ENCODE results near the gene ZNF574.
A peak's percentile ranks its signal among the peaks of the same experiment; 100 is the strongest.
"Not testable (repeated sequence)": the region's sequence is repeated elsewhere in the genome, so short reads cannot be mapped to it uniquely, and the experiment has no call there.

Gene ZNF574, protein sequence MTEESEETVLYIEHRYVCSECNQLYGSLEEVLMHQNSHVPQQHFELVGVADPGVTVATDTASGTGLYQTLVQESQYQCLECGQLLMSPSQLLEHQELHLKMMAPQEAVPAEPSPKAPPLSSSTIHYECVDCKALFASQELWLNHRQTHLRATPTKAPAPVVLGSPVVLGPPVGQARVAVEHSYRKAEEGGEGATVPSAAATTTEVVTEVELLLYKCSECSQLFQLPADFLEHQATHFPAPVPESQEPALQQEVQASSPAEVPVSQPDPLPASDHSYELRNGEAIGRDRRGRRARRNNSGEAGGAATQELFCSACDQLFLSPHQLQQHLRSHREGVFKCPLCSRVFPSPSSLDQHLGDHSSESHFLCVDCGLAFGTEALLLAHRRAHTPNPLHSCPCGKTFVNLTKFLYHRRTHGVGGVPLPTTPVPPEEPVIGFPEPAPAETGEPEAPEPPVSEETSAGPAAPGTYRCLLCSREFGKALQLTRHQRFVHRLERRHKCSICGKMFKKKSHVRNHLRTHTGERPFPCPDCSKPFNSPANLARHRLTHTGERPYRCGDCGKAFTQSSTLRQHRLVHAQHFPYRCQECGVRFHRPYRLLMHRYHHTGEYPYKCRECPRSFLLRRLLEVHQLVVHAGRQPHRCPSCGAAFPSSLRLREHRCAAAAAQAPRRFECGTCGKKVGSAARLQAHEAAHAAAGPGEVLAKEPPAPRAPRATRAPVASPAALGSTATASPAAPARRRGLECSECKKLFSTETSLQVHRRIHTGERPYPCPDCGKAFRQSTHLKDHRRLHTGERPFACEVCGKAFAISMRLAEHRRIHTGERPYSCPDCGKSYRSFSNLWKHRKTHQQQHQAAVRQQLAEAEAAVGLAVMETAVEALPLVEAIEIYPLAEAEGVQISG

DNA sequence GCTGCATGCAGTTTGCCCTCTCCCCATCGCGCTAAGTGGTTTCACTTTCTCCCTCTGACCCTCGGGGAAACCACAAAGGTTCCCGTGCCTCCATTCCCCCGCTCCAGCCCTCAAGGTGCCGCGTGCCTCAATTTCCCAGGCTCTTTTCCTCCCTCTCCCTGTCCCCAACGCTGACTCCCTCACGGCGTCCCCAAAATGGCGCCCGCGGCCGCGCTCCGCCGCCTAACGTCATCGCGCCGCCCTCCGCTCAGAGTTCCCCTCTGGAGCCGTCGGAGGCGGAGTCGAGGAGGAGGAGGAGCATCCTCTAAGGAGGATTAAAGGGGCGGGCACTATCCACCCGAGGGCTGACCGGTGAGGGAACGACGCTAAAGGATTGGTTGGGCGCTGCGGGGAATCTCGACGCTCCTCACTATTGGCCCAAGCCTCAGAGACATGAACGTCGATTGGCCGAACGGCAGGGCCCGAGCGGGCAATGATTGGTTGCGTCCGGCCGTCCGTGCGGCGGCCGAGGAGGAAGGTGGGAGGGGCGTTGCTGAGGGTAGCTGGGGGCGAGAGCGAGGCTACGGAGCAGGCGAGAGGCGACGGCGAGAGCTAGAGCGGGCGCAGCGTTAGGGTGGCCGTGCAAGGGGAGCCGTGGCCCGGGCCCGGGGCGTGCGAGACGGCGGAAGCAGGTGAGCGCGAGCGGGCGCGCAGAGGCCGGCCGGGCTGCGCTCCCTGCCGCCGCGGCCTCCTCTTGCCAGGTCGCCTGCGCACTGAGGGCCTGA is at the start of gene ZNF574:
Gene ZNF574, plus strand, starts transcription at position 551 of the 764 bp plus-strand sequence. CDS start 2,441 bp downstream, outside the sequence.
- peak; percentile 99 for DNase-seq (ENCODE audit: low read depth)

DNA sequence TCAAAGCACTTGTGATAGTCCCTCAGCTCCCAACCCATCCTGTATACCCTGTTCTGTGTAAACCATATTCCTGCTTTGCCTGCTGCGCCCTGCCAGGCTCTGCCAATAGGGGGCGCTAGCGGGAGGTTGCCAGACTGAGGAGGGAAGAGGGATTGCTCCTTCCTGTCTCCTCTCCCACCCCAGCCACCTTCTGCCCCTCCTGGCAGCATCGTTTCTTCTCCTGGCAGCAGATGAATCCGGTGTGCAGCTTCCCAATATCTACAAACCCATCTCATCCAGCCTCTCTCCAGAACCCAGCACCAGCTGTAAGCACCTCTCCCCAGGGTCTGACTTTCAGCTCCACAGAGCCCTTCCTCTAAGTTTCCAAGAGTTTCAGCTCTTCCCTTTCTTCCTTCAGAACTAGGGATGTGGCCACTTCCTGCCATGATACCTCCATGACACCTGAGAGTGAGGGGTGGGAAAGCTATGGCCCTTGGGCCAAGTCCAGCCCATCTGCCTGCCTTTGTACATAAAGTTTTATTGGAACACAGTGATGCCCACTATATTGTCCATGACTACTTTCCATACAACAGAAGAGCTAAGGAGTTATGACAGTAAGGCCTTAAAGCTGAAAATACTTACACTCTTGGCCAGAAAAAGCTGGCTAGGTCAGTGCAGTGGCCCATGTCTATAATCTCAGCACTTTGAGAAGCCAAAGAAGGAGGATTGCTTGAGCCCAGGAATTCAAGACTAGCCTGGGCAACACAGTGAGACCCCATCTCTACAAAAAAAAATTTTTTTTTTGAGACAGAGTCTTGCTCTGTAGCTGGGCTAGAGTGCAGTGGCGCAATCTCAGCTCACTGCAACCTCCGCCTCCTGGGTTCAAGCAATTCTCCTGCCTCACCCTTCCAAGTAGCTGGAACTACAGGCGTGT is 47.4 kb upstream of the ZNF574 start:
- DNase-seq (ENCODE audit: low read depth) = no peak

DNA sequence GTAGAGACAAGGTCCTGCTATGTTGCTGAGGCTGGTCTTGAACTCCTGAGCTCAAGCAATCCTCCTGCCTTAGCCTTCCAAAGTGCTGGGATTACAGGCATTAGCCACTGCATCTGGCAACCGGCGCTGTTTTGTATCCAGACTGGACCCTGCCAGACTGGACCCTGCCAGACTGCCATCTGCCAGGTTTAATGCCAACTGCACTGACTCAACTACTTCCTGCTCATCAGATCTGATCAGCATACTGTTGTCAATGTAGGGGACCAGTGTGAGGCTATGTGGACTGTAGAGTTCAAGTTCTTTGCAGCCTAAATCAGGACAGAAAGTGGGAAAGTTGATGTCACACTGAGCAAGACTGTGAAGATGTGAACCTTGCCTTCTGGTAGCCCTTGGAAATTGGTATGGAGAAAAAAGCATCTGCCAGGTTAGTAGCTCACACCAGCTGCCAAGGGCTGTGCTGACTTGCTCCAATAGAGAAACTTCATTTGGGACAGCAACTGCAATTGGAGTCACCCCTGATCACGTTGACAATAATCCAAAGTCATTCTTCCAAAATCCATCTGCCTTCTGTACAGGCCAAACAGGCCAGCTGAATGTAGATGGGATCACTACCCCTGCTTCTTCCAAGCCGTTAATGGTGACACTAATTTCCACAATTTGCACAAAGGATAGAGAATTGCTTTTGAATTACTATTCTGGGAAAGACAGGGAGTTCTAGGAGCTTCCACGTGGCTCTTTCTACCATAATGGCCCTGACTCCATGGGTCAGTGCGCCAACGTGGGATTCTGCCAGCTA is 45.1 kb upstream of the ZNF574 start:
- DNase-seq (ENCODE audit: low read depth) = no peak

DNA sequence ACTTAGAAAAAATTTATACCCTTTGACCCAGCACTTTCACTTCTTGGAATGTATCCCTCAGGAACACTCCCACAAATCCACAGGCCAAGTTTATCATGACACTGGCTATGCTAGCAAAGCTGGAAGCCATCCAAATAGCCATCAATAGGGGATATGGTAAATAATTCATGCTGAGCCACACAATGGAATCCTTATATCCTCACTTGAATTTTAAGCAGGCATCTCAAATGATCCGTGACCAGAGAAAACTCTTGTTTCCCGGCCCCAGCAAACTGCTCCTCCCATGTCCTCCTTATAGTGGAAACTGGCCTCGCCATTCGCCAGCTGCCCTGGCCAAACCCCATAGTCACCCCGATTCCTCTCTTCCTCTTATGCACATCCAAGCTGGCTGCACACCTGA is 43.5 kb upstream of the ZNF574 start:
- DNase-seq (ENCODE audit: low read depth) = no peak

DNA sequence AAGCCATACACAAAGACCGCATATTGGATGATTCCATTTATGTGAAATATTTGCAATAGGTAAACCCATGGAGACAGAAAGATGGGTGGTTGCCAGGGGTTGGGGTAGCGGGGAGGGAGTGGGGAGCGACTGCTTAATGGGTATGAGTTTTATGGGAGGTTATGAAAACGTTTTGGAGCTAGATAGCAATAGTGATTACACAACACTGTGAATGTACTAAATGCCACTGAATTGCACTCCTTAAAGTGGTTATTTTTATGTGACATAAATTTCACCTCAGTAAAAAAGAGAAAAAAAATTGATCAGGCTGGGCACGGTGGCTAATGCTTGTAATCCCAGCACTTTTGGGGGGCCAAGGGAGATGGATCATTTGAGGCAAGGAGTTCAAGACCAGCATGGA is 42.6 kb upstream of the ZNF574 start:
- no peak for DNase-seq (ENCODE audit: low read depth)

DNA sequence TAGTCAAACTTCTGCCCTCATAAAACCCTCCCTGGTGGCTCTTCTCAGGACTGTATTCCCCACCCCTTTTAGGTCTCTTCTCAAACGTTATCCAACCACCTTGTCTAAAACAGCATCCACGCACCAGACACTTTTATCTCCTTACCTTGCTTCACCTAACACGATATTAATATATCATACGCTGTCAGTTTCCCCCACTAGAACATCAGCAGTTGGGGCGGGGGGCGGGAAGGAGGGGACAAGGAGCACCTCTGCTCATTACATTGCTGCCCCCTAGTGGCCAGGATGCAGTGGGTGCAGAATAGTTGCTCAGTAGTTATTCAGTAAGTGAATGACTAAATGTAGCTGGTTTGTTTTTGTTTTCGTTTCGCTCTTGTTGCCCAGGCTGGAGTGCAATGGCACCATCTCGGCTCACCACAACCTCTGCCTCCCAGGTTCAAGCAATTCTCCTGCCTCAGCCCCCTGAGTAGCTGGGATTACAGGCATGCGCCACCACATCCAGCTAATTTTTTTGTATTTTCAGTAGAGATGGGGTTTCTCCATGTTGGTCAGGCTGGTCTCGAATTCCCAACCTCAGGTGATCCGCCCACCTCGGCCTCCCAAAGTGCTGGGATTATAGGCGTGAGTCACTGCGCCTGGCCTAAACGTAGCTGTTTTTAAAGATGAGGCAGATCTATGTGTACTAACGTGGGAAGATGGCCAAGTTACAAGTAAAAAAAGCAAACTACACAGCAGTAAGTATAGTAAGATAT is 41.1 kb upstream of the ZNF574 start:
- DNase-seq (ENCODE audit: low read depth) = peak; percentile 39

DNA sequence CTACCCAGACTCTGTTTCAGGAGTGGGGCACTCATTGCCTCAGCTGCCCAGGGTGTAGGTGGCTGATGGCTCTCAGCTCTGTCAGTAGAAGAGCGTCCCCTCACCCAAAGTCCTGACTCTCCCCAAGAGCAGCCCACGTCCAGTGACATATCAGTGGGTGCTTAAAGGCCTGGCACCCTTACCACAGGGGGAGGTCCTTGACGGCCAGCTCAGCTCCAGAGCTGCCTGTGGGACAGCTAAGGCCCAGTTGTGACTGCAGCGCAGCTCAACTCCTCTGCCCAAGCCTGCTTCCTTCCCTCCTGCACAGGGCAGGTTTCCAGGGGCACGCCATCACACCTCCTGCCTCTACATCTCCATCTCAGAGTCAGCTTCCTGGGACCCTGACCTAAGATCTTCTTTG is 38.3 kb upstream of the ZNF574 start:
- DNase-seq (ENCODE audit: low read depth) = no peak

DNA sequence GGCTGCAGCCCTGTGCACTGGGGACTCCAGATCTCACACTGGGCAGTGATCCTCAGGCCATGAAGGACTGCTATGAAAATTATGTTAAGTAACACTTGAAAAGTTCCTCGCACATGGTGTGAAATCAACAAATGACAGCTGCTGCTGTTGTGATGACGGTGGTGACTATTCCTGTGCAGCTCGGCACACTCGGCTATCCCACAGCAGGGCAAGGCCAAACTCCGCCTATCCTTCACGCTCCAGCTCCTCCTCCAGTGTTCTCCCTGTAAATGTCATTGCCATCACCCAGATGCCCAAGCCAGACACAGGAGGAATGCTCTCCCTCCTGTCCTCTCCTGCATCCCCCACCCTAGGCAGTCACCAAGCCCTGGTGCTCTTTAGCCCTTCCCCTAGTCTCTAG is 37.3 kb upstream of the ZNF574 start:
- no peak for DNase-seq (ENCODE audit: low read depth)

DNA sequence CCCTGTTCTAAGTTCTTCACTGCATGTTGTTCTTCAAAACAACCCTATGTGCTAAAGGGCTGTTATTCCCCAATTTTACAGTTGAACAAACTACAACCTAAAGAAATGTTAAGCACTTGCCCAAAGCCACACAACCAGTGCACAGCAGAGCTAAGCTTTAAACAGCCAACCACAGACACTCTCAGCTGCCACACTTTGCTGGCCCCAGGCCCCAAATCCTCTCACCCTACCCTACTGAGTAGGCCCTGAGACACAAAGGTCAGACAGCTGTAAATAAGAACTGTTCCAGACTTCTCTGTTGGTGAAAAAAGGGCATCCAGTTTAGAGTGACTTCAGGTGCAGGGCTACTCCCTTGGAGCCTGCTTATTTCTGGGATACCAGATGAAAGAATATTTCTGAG is 35.9 kb upstream of the ZNF574 start:
- no peak for DNase-seq (ENCODE audit: low read depth)

DNA sequence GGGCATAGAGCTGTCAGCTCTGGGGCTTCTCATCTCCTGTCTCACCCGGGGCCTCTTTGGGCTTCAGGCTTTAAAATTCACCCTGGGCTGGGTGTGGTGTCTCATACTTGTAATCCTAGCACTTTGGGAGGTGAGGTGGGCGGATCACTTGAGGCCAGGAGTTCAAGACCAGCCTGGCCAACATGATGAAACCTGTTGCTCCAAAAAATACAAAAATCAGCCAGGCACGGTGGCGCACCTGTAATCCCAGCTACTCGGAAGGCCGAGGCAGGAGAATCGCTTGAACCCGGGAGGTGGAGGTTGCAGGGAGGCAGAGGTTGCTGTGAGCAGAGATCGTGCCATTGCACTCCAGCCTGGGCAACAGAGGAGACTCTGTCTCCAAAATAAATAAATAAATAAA is 35.5 kb upstream of the ZNF574 start:
- DNase-seq (ENCODE audit: low read depth) = not testable (repeated sequence)

DNA sequence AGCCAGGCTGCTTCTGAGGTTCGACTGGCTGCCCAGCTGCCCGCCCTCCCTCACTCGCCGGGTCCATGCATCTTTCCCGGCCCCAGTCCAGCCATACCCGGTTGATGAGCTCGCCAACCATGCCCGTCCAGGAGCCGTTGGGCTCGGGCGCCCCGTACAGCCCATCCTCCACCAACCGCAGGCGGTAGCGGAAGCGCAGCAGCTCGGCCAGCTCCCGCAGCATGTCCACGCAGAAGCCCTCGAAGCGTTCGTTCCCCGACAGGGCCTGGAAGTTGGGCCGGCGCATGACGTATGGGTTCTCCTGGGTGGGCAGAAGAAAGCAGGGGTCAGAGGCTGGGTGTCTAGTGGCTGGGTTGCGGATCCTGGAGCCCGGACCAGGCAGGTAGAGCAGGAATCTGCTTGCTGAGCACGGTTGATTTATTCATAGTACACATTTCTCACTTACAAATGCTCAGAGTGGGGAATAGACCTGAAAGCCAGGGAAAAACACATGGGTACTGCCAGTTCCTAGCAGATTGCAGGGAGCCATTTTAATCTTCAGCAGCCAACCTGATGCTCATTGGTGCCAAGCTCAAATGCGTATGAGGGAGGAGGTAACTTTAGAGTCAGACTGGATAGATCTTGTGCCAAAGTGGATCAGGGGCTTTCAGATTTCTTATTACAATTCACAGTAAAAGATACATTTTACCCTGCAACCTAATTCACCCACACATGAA is 33.4 kb upstream of the ZNF574 start:
- DNase-seq (ENCODE audit: low read depth) = no peak

DNA sequence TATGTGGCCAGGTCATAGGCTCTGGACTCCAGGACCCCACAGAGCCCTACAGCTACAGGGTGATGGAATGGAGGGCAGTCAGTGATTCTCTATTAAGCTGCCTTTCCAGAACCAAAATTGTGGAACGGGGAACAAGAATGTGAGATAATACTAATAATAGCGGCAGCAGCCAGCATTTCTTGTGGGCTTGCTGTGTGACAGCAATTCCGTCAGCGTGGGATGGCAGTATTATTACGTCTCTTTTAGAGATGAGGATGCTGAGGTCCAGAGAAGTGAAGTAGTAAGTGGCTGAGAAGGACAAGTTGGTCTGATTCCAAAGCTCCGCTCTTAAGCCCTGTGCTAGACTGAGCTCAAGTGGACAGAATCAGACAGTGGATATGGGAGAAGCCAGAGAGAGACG is 30.4 kb upstream of the ZNF574 start:
- no peak for DNase-seq (ENCODE audit: low read depth)

DNA sequence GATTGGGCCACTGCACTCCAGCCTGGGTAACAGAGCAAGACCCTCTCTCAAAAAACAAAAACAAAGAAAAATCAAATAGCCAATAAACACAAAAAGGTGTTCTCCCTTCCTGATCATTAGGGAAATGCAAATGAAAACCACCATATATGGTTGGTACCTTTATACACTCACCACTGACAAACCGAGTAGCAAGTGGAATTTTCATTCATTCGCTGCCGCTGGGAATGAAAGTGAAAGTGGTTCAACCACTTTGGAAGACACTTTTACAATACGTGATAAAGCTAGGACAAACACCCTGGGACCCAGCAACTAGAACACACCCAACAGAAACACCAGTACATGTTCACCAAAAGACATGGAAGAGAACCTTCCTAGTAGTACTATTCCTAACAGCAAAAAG is 27.0 kb upstream of the ZNF574 start:
- DNase-seq (ENCODE audit: low read depth) = no peak

DNA sequence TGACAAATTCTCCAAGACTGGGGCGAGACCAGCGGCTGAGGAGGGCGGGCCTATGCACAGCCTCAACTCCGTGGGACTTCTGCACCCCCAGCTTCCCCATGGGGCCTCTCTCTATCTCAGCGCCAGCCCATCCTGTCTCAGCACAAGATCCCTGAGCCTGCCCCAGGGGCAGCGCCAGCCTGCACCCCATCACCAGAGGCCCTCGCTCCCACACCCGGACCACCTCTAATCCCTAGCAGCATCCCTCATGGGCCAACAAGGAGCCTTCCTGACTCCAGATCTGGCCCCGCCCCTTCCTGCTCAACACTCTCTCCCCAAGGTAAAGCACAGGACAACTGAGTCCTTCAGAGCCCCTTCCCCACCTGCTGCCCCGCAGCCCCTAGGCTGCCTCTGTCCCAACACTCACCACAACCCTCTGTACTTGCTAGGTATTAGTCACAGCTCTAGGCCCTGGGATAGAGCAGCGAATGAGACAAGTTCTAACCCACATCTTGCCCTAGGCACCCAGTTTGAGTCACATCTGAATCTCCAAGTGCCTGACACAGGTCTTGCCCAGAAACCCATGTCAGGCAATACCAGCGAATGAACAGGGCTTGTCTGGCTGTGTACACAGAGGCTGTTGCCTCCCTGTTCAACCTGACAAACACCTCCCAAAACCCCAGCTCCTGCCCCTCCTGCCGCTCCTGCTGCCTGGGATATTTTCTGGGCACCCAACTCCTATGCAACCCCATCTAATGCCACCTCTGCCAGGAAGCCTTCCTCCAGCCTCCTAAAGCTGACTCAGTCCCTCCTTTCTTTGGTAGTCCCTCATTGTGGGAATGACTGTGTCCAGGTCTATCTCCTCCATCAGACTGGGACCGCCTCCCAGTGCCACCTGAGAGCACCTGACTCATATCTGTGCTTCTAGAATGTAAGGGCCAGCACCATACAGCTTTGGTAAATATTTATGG is 24.5 kb upstream of the ZNF574 start:
- no peak for DNase-seq (ENCODE audit: low read depth)

DNA sequence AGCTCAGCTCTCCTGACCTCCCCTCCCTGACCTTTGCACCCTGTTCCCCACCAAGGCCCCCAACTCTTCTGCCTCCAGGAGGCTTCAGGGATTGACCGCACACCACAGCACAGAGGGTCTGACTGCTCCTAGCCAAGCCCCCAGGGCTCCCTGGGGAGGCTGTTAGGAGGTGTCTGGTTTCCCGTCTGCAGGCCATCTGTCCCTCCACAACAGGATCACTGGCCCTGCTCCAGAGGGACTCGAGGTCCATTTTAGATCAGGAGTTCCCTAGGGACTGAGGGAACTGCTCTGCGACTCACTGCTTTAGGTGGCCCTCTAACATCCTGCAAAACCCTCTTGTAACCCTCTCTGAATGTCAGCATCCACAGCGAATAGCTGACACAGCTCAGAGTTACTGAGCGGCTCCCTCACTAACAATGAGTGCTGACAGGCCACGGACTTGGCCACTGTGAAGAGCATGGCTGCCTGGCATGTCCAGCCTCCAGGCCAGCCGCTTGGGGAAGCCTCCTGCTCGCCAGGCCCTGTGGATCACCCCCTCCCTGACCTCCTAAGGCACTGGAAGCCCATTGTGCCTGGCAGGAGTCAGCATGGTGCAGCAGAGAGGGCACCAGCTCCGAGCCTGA is 23.6 kb upstream of the ZNF574 start:
- no peak for DNase-seq (ENCODE audit: low read depth)

DNA sequence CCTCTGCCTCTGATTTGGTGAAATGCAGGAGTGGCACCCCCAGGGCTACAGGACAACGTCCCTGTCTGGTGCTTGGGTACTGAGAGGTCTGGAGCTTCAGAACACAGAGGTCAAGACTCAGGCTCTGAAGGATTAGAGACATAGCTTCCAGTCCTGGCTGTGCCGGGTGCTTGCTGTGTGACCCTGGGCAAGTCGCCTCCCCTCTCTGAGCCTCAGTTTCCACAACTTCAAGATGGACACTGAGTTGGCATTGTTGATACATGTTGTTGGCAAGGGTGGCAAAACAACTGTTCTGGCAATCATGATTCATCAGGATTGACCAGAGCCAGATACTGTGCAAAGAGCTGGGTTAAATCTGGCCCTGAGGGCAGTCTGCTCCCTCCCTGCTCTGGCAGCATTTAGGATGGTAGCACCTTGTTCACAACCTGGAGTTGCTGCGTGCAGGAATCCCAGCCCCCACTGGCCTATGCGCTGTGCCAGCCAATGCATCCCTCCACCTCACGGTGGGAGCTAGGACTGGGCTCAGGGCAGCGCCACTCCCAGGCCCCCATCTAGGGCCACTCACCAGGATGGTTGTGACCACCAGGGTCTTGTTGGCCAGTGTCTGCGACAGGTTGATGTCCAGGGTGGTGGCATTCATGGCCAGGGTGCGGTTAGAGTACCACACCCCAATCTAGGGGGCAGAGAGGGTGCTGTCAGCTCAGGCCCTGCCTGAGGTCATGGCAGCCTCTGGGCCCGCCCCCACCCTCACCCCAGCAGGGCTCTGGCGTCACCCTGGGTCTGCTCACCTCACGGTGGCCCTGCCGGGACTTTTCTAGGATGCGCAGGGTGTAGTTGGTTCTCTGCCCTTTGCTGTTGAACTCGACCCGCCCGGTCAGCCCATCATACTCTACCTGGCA is 22.7 kb upstream of the ZNF574 start:
- no peak for DNase-seq (ENCODE audit: low read depth)

Measured in GM04504 (cell line).